HEK293 (cell line): ENCODE results near the gene ZNF280B.

ENCODE experiments used
- CTCF ChIA-PET: fragments of 350-600 bp; formaldehyde crosslinking; extraction: SDS; loops from one replicate; lab custom pipeline; 2021; ENCODE audit warnings: antibody characterized with exemption; lab: Yijun Ruan, JAX
- POLR2A ChIA-PET: fragments of 300-600 bp; formaldehyde crosslinking; extraction: SDS; loops from one replicate; lab custom pipeline; 2020; ENCODE audit warnings: antibody characterized with exemption, inconsistent platforms; lab: Yijun Ruan, JAX
- H3K27ac ChIP-seq: fragments of 200-500 bp; sonication (Bioruptor generic); 2 replicates; pipeline ENCODE4 v1.5.1; 2014; ENCODE audit warnings: low read depth, low read length, control low read depth, inconsistent platforms; ENCODE audit errors: extremely low read depth
- H3K36me3 ChIP-seq, 2 experiments: fragments of 200-500 bp in 1 of 2; sonication (Bioruptor generic) in 1 of 2; 1 replicate in 1 of 2; 2 replicates in 1 of 2; pipeline ENCODE4 v1.5.1; 2014 to 2017; ENCODE audit warnings: inconsistent platforms in 2 of 2, low read length in 2 of 2; ENCODE audit not compliant: control insufficient read depth in 2 of 2, insufficient read depth in 1 of 2
- H3K4me1 ChIP-seq: fragments of 200-500 bp; sonication (Bioruptor generic); 2 replicates; pipeline ENCODE4 v1.5.1; 2014; ENCODE audit warnings: mild to moderate bottlenecking, low read length, inconsistent platforms; ENCODE audit not compliant: control insufficient read depth, insufficient read depth
- H3K4me3 ChIP-seq: 2 replicates; pipeline ENCODE4 v1.5.1; 2011; ENCODE audit warnings: low read depth, mild to moderate bottlenecking, control low read depth, low read length, moderate library complexity
- H3K9me3 ChIP-seq: fragments of 200-500 bp; sonication (Bioruptor generic); 2 replicates; pipeline ENCODE4 v1.5.1; 2014; ENCODE audit warnings: low read depth, low read length, inconsistent platforms; ENCODE audit not compliant: control insufficient read depth, insufficient read depth
- BCL6B ChIP-seq: fragments of 450-650 bp; formaldehyde crosslinking; IDR thresholded peaks from 2 replicates; pipeline ENCODE4 v1.5.1; 2017; ENCODE audit warnings: missing biosample characterization, missing genetic modification characterization
- KLF10 ChIP-seq: fragments of 450-650 bp; IDR thresholded peaks from 2 replicates; pipeline ENCODE4 v1.5.1; 2018; ENCODE audit warnings: missing biosample characterization, mild to moderate bottlenecking, missing genetic modification characterization
- KLF17 ChIP-seq: fragments of 450-650 bp; formaldehyde crosslinking; IDR thresholded peaks from 2 replicates; pipeline ENCODE4 v1.5.1; 2016; ENCODE audit warnings: missing biosample characterization, missing genetic modification characterization
- KLF9 ChIP-seq: fragments of 450-650 bp; formaldehyde crosslinking; IDR thresholded peaks from 2 replicates; pipeline ENCODE4 v1.5.1; 2016; ENCODE audit warnings: missing biosample characterization, missing genetic modification characterization, low read depth
- MZF1 ChIP-seq: fragments of 450-650 bp; formaldehyde crosslinking; IDR thresholded peaks from 2 replicates; pipeline ENCODE4 v1.5.1; 2017; ENCODE audit warnings: missing biosample characterization, missing genetic modification characterization, borderline replicate concordance
- OVOL3 ChIP-seq: fragments of 450-650 bp; formaldehyde crosslinking; IDR thresholded peaks from 2 replicates; pipeline ENCODE4 v1.5.1; 2016; ENCODE audit warnings: missing biosample characterization, missing genetic modification characterization
- PRDM4 ChIP-seq: fragments of 450-650 bp; formaldehyde crosslinking; IDR thresholded peaks from 2 replicates; pipeline ENCODE4 v1.5.1; 2017; ENCODE audit warnings: missing biosample characterization, missing genetic modification characterization
- TCF7L2 ChIP-seq: IDR thresholded peaks from 2 replicates; pipeline ENCODE4 v1.6.1; 2011; ENCODE audit warnings: low read depth, mild to moderate bottlenecking, inconsistent platforms, low read length, moderate library complexity, borderline replicate concordance
- ZBTB48 ChIP-seq: fragments of 450-650 bp; formaldehyde crosslinking; IDR thresholded peaks from 2 replicates; pipeline ENCODE4 v1.5.1; 2016; ENCODE audit warnings: missing biosample characterization, missing genetic modification characterization
- ZBTB8A ChIP-seq: fragments of 450-650 bp; formaldehyde crosslinking; IDR thresholded peaks from 2 replicates; pipeline ENCODE4 v1.5.1; 2016; ENCODE audit warnings: missing biosample characterization, missing genetic modification characterization
- ZFHX2 ChIP-seq: fragments of 450-650 bp; formaldehyde crosslinking; conservative IDR thresholded peaks from 2 replicates; pipeline ENCODE4 v1.5.1; 2016; ENCODE audit warnings: missing biosample characterization, missing genetic modification characterization
- ZFP69B ChIP-seq: fragments of 450-650 bp; formaldehyde crosslinking; IDR thresholded peaks from 2 replicates; pipeline ENCODE4 v1.5.1; 2016; ENCODE audit warnings: missing biosample characterization, missing genetic modification characterization
- ZIC2 ChIP-seq: fragments of 450-650 bp; formaldehyde crosslinking; IDR thresholded peaks from 2 replicates; pipeline ENCODE4 v1.5.1; 2016; ENCODE audit warnings: missing biosample characterization, missing genetic modification characterization
- ZNF121 ChIP-seq: fragments of 450-650 bp; formaldehyde crosslinking; IDR thresholded peaks from 2 replicates; pipeline ENCODE4 v1.5.1; 2016; ENCODE audit warnings: missing biosample characterization, missing genetic modification characterization
- ZNF133 ChIP-seq: fragments of 450-650 bp; formaldehyde crosslinking; IDR thresholded peaks from 2 replicates; pipeline ENCODE4 v1.5.1; 2016; ENCODE audit warnings: missing biosample characterization, missing genetic modification characterization
- ZNF174 ChIP-seq: fragments of 450-650 bp; formaldehyde crosslinking; IDR thresholded peaks from 2 replicates; pipeline ENCODE4 v1.5.0; 2017; ENCODE audit warnings: missing biosample characterization, mild to moderate bottlenecking, missing genetic modification characterization
- ZNF341 ChIP-seq: fragments of 450-650 bp; formaldehyde crosslinking; IDR thresholded peaks from 2 replicates; pipeline ENCODE4; 2016; ENCODE audit warnings: low read depth, missing biosample characterization, missing genetic modification characterization
- ZNF518A ChIP-seq: fragments of 450-650 bp; formaldehyde crosslinking; conservative IDR thresholded peaks from 2 replicates; pipeline ENCODE4 v1.5.1; 2016; ENCODE audit warnings: low read depth, missing biosample characterization, missing genetic modification characterization
- ZNF561 ChIP-seq: fragments of 450-650 bp; IDR thresholded peaks from 2 replicates; pipeline ENCODE4 v1.5.1; 2018; ENCODE audit warnings: missing biosample characterization, missing genetic modification characterization, borderline replicate concordance
- ZNF677 ChIP-seq: fragments of 450-650 bp; IDR thresholded peaks from 2 replicates; pipeline ENCODE4 v1.5.0; 2018; ENCODE audit warnings: missing biosample characterization, mild to moderate bottlenecking, missing genetic modification characterization, moderate library complexity
- ZNF830 ChIP-seq: fragments of 450-650 bp; IDR thresholded peaks from 2 replicates; pipeline ENCODE4 v1.5.0; 2018; ENCODE audit warnings: missing biosample characterization, missing genetic modification characterization, low read depth, mild to moderate bottlenecking, moderate library complexity
- ZSCAN18 ChIP-seq: fragments of 450-650 bp; formaldehyde crosslinking; IDR thresholded peaks from 2 replicates; pipeline ENCODE4 v1.5.1; 2016; ENCODE audit warnings: missing biosample characterization, missing genetic modification characterization

Gene ZNF280B

GRCh38 chr22:22508274-22509176 is at the start of gene ZNF280B:
Gene ZNF280B, minus strand, starts transcription at chr22:22508742. Its CDS starts 19,344 bp downstream, at chr22:22489398.
- Histone ChIP-seq H3K4me1 (no peaks in the 10 kb centered on the region), H3K27ac (peak within 1 kb of the TSS; percentile 0; the same call in 1 of the 2 replicates), H3K9me3 (no peaks in the 10 kb centered on the region), H3K4me3 (peak within 1 kb of the TSS; percentile 88), H3K36me3 (peaks cover 4 to 39% of the 10 kb centered on the region in 2 experiments; a peak in 2 of 3 replicates)
- POLR2A ChIA-PET = interaction anchor here (0.5 to 1.3 kb wide), 8 partner anchors 9 to 1054 kb away, joined by 3 to 10 read pairs (median 4); partner anchors contain the start of gene ZNF280A
- CTCF ChIA-PET = interaction anchor here (0.6 to 1.7 kb wide), 27 partner anchors 9 to 484 kb away, joined by 3 to 13 read pairs (median 4); partner anchors contain the start of genes PRAME and ZNF280A
- TF ChIP-seq KLF17 (tag by site-specific recombination) = peak; percentile 35; the same call in 1 of the 2 replicates
- TF ChIP-seq ZBTB48 (tag by site-specific recombination) = 0 out of 2 replicates have a peak, but pooled peaks have one; percentile 34
- peak; percentile 23; the same call in 1 of the 2 replicates for TF ChIP-seq ZNF677 (tag by site-specific recombination)
- TF ChIP-seq ZNF518A (tag by site-specific recombination) = peak; percentile 42; the same call in 1 of the 2 replicates
- TF ChIP-seq PRDM4 (tag by site-specific recombination) = 0 out of 2 replicates have a peak, but pooled peaks have one; percentile 24
- TF ChIP-seq ZNF561 = 0 out of 2 replicates have a peak, but pooled peaks have one; percentile 19
- no peak for TF ChIP-seq ZNF121 (tag by site-specific recombination)
- TF ChIP-seq ZIC2 (tag by site-specific recombination) = peak; percentile 28
- TF ChIP-seq TCF7L2 = no peak
- no peak for TF ChIP-seq ZNF830 (tag by site-specific recombination)
- no peak for TF ChIP-seq ZNF174 (tag by site-specific recombination)
- TF ChIP-seq ZBTB8A = no peak
- no peak for TF ChIP-seq MZF1 (tag by site-specific recombination)
- peak; percentile 12; the same call in 1 of the 2 replicates for TF ChIP-seq ZNF341
- no peak for TF ChIP-seq BCL6B (tag by site-specific recombination)
- TF ChIP-seq ZNF133 (tag by site-specific recombination) = peak; percentile 83
- no peak for TF ChIP-seq ZSCAN18 (tag by site-specific recombination)
- TF ChIP-seq OVOL3 (tag by site-specific recombination) = no peak
- peak; percentile 90 for TF ChIP-seq KLF9 (tag by site-specific recombination)
- no peak for TF ChIP-seq ZFP69B (tag by site-specific recombination)
- TF ChIP-seq ZFHX2 (tag by site-specific recombination) = peak; percentile 98
- peak; percentile 84; the same call in 1 of the 2 replicates for TF ChIP-seq KLF10
